22Rv1 (cell line): ENCODE data around the gene ROR1.

Experiments used
- ZFX ChIP-seq: fragments of 450-650 bp; IDR thresholded peaks from 2 replicates; pipeline ENCODE4 v1.6.1; 2017; ENCODE audit warnings: antibody characterized with exemption, borderline replicate concordance
- TF ChIP-seq, protein P1 (sequence below): fragments of 450-650 bp; IDR thresholded peaks from 2 replicates; pipeline ENCODE4 v1.5.1; 2017; ENCODE audit warnings: mild to moderate bottlenecking

DNA sequence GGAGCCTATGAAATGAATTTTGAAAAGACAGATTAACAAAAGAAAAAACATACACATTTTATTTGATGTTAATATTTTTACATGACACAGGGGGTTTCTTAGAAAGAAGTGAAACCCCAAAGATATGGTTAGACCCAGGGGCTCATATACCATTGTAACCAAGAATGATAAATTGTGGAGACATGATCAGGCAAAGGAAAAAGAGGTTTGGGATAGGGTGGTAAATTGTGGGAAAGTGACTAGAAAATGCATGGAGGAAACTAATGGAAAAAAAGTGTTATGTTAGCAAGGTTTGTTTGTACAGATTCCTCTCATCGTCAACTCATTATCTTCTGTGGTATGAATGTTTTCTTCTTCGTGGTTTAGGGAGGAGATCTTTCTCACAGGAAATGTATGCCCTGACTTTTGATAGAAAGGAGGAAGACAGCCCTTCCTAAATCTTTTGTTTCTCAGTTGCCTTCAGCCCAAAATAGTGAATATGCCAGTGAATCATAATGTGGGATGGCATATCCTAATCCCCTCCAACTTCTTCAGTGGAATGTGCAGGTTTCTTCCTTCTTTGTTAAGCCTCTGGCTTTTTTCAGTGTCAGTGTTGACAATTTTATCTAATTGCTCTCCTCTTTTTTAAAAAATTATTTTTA is 289.2 kb downstream of the ROR1 start:
- TF ChIP-seq, protein P1, sequence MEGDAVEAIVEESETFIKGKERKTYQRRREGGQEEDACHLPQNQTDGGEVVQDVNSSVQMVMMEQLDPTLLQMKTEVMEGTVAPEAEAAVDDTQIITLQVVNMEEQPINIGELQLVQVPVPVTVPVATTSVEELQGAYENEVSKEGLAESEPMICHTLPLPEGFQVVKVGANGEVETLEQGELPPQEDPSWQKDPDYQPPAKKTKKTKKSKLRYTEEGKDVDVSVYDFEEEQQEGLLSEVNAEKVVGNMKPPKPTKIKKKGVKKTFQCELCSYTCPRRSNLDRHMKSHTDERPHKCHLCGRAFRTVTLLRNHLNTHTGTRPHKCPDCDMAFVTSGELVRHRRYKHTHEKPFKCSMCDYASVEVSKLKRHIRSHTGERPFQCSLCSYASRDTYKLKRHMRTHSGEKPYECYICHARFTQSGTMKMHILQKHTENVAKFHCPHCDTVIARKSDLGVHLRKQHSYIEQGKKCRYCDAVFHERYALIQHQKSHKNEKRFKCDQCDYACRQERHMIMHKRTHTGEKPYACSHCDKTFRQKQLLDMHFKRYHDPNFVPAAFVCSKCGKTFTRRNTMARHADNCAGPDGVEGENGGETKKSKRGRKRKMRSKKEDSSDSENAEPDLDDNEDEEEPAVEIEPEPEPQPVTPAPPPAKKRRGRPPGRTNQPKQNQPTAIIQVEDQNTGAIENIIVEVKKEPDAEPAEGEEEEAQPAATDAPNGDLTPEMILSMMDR: no peak
- TF ChIP-seq ZFX: no peak
